Measurements from ENCODE around the gene PGM2L1. TPM values are rescaled to one million over a fixed set of nuclear protein-coding genes. Genes with fewer than 3 reads are reported as not detected.

PGM2L1 gene
- total RNA-seq, 2 donors from 2014 or later: 12.0 to 16.1 TPM

- Histone ChIP-seq H3K36me3 (ENCODE audit: control insufficient read depth, insufficient read depth, low read length) (no peaks in the 10 kb centered on the region), H3K27ac (ENCODE audit: low read depth, low read length) (no peak overlapping the region), H3K4me1 (ENCODE audit: control insufficient read depth, insufficient read depth, low read length) (no peaks in the 10 kb centered on the region), H3K9me3 (ENCODE audit: control insufficient read depth, low read length) (no peaks in the 10 kb centered on the region), H3K9ac (ENCODE audit: extremely low read depth, low read length, poor library complexity, severe bottlenecking) (no peak overlapping the region), H3K4me3 (ENCODE audit: low read length) (no peak overlapping the region), H3K27me3 (ENCODE audit: control insufficient read depth, insufficient read depth, low read length, poor library complexity, severe bottlenecking) (no peaks in the 10 kb centered on the region)
- Mint-ChIP-seq H3K9me3 (peaks cover 14% of the 10 kb centered on the region), H3K27ac (no peak overlapping the region), H3K36me3 (ENCODE audit: low read depth) (peaks cover 23% of the 10 kb centered on the region), H3K4me3 (no peak overlapping the region), H3K4me1 (no peaks in the 10 kb centered on the region), H3K27me3 (ENCODE audit: insufficient read depth) (no peaks in the 10 kb centered on the region)
- WGBS, 2 experiments (ENCODE audit: insufficient coverage in 1 of 2, insufficient read length in 1 of 2): 100% methylated on average over 1 of the region's 1 CpG; no CpG with 5 or more reads in 1 of the 2 experiments
- DNase-seq: no peak
- no peak for TF ChIP-seq CTCF (conservative IDR thresholded peaks at IDR 0.05)
Observed at GRCh38 chr11:74327076-74327475, 71.2 kb downstream of the PGM2L1 start.

GRCh38 chr11:74326665-74327064 lies 71.6 kb downstream of the PGM2L1 start:
- H3K27ac ChIP-seq (ENCODE audit: low read depth, low read length): no peak overlapping the region
- Mint-ChIP-seq H3K36me3 (ENCODE audit: low read depth) (peaks cover 23% of the 10 kb centered on the region), H3K4me3 (no peak overlapping the region), H3K27ac (no peak overlapping the region), H3K27me3 (ENCODE audit: insufficient read depth) (peaks cover 2% of the 10 kb centered on the region), H3K9me3 (peaks cover 14% of the 10 kb centered on the region), H3K4me1 (no peaks in the 10 kb centered on the region)
- H3K9ac ChIP-seq (ENCODE audit: extremely low read depth, low read length, poor library complexity, severe bottlenecking): no peak overlapping the region
- 93 to 96% methylated on average over 3 to 5 of the region's 5 CpGs for WGBS, 2 experiments (ENCODE audit: insufficient coverage in 1 of 2, insufficient read length in 1 of 2)
- no peaks in the 10 kb centered on the region for H3K9me3 ChIP-seq (ENCODE audit: control insufficient read depth, low read length)
- no peaks in the 10 kb centered on the region for H3K36me3 ChIP-seq (ENCODE audit: control insufficient read depth, insufficient read depth, low read length)
- H3K27me3 ChIP-seq (ENCODE audit: control insufficient read depth, insufficient read depth, low read length, poor library complexity, severe bottlenecking): no peaks in the 10 kb centered on the region
- H3K4me1 ChIP-seq (ENCODE audit: control insufficient read depth, insufficient read depth, low read length): no peaks in the 10 kb centered on the region
- DNase-seq: no peak
- no peak for TF ChIP-seq CTCF (conservative IDR thresholded peaks at IDR 0.05)
- H3K4me3 ChIP-seq (ENCODE audit: low read length): no peak overlapping the region

GRCh38 chr11:74325649-74326645 lies 72.3 kb downstream of the PGM2L1 start:
- no peak overlapping the region for H3K4me3 ChIP-seq (ENCODE audit: low read length)
- H3K4me1 ChIP-seq (ENCODE audit: control insufficient read depth, insufficient read depth, low read length): no peaks in the 10 kb centered on the region
- TF ChIP-seq CTCF (conservative IDR thresholded peaks at IDR 0.05): no peak
- H3K27ac Mint-ChIP-seq: no peak overlapping the region
- no peak overlapping the region for H3K4me3 Mint-ChIP-seq
- H3K36me3 Mint-ChIP-seq (ENCODE audit: low read depth): peaks cover 23% of the 10 kb centered on the region
- H3K27me3 Mint-ChIP-seq (ENCODE audit: insufficient read depth): peaks cover 3% of the 10 kb centered on the region
- DNase-seq: no peak
- H3K36me3 ChIP-seq (ENCODE audit: control insufficient read depth, insufficient read depth, low read length): no peaks in the 10 kb centered on the region
- H3K9me3 ChIP-seq (ENCODE audit: control insufficient read depth, low read length): no peaks in the 10 kb centered on the region
- H3K27me3 ChIP-seq (ENCODE audit: control insufficient read depth, insufficient read depth, low read length, poor library complexity, severe bottlenecking): no peaks in the 10 kb centered on the region
- H3K4me1 Mint-ChIP-seq: no peaks in the 10 kb centered on the region
- no peak overlapping the region for H3K27ac ChIP-seq (ENCODE audit: low read depth, low read length)
- H3K9me3 Mint-ChIP-seq: peaks cover 14% of the 10 kb centered on the region
- H3K9ac ChIP-seq (ENCODE audit: extremely low read depth, low read length, poor library complexity, severe bottlenecking): no peak overlapping the region
- 92 to 97% methylated on average over 3 to 7 of the region's 7 CpGs for WGBS, 2 experiments (ENCODE audit: insufficient coverage in 1 of 2, insufficient read length in 1 of 2)

All from endodermal cell (in vitro differentiated cells).